ENCODE measurements around the gene PRRG2.
"Not testable (repeated sequence)": the region's sequence is repeated elsewhere in the genome, so short reads cannot be mapped to it uniquely, and the experiment has no call there.

Gene PRRG2

DNA sequence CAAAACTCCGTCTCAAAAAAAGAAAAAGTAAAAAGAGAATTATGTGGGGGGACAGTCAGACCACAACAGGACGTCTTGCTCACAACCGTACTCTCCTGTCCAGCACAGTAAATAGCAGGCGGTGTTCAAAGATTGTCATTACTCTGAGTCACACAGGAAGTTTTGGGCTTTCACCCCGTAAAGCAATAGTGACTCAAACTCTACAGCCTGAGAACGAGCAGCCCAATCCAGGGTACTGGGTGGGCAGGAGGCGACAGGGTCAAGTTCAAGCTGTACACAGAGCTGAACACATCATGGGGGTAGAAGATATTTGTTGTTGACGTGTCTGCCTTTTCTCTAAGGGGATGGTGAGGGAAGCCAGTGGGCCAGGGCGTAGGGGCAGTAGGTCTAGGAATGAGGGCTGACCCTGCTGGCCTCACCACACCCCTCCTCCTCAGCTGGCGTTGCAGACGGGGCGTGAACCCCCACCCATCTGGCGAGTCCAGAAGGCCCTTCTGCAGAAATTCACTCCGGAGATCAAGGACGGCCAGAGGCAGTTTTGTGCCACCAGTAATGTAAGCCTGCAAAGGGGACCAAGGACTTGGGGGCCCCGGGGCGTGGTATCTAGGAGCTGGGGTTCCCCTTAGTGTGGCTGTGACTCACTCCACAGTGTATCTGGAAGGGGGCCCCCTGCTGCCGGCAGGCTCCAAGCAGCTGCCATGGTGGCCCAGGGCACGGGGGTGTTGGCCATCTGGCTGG is 33.1 kb downstream of the PRRG2 start:
- DNase-seq = no peak

DNA sequence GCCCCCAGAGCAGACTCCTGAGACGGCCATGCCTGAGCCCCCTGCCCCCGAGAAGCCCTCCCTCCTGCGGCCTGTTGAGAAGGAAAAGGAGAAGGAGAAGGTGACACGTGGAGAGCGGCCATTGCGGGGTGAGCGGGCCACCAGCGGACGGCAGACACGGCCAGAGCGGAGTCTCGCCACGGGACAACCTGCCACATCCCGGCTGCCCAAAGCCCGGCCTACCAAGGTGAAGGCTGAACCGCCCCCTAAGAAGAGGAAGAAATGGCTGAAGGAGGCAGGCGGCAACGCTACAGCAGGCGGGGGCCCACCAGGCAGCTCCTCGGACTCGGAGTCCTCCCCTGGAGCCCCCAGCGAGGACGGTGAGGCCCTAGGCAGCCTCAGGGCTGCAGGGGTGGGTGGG is 34.7 kb downstream of the PRRG2 start:
- no peak for DNase-seq

GRCh38 chr19:49616532-49616931 is 35.4 kb downstream of the PRRG2 start:
- no peak for DNase-seq

DNA sequence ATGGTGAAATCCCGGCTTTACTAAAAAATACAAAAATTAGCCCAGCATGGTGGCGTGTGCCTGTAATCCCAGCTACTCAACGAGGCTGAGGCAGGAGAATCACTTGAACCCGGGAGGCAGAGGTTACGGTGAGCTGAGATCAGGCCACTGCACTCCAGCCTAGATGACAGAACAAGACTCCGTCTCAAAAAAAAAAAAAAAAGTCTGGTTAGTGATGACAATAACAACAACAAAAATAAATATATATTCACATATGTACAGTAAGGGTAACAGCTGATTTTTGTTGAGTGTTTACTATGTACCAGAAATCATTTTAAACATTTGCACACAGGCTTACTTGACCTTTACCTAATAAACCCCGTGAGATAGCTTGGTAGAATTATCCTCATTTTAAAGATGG is 35.8 kb downstream of the PRRG2 start:
- DNase-seq = no peak

GRCh38 chr19:49617860-49618259 is 36.7 kb downstream of the PRRG2 start:
- DNase-seq = not testable (repeated sequence)

- DNase-seq = no peak
These were observed 44.1 kb downstream of the PRRG2 start for GRCh38 chr19:49624967-49625910.

GRCh38 chr19:49626226-49626625 is 45.1 kb downstream of the PRRG2 start:
- DNase-seq = no peak

DNA sequence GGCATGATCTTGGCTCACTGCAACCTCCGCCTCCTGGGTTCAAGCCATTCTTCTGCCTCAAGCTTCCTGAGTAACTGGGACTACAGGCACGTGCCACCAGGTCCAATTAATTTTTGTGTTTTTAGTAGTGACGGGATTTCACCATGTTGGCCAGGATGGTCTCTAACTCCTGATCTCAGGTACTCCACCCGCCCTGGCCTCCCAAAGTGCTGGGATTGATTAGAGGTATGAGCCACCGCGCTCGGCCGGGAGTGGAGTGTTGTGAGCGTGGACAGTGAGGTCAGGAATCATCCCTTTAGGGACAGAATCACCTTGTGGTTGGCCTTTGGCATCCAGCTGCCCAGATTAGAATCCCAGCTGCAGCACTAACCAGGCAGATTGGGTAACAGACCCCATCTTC is 48.5 kb downstream of the PRRG2 start:
- DNase-seq = no peak

DNA sequence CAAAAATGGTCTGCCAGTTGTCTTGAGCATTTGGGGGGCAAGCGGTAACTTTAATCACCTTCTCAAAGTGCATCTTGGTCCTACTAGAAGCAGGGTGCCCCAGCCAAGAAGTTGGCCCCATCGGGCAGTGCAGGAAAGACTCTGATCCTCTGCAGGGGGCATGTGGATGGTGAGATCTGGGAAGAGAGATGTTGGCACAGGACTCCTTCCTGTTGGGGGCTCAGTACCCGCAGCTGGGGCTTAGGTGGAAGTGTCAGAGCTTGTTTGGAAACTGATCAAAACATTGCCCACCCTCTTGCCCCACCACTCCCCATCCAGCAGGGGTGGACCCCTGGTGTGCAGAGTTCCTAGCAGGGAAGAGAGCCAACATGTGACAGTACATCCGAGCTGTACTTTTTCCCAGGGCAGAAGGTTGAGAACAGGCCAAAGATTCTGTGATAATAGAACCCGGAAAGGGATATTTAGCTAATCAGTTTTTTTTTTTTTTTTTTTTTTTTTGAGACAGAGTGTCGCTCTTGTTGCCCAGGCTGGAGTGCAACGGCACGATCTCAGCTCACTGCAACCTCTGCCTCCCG is 50.0 kb downstream of the PRRG2 start:
- no peak for DNase-seq

DNA sequence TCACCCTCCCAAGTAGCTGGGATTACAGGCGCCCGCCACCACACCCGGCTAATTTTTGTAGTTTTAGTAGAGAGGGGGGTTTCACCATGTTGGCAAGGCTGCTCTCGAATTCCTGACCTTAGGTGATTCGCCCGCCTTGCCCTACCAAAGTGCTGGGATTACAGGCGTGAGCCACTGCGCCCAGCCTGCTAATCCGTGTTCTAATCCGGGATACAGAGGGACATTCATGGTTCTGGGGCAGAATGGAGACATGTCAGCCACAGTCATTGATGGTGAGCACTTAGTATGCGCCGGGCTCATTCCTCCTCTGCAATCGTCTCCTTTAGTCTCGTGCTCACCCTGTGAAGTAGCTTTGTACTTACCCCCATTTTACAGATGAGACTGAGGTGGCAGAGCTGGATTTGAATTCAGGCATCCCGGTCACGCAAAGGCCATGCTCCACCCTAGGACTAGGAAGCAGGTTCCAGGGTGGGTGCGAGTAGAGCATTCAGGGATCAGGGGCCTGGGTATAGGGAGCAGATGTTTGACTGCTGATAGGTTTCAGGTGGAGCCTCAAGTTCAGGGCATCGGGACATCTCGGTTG is 50.6 kb downstream of the PRRG2 start:
- no peak for DNase-seq

- DNase-seq = no peak
These were observed 51.5 kb downstream of the PRRG2 start for GRCh38 chr19:49632576-49632975.

- DNase-seq = not testable (repeated sequence)
These were observed 52.2 kb downstream of the PRRG2 start for GRCh38 chr19:49633273-49633672.

- DNase-seq = peak in 1 of 3 experiments; percentile 25
These were observed 54.6 kb downstream of the PRRG2 start for GRCh38 chr19:49635530-49636232.

- DNase-seq = peak in 1 of 3 experiments; percentile 15
These were observed 55.3 kb downstream of the PRRG2 start for GRCh38 chr19:49636233-49636932.

DNA sequence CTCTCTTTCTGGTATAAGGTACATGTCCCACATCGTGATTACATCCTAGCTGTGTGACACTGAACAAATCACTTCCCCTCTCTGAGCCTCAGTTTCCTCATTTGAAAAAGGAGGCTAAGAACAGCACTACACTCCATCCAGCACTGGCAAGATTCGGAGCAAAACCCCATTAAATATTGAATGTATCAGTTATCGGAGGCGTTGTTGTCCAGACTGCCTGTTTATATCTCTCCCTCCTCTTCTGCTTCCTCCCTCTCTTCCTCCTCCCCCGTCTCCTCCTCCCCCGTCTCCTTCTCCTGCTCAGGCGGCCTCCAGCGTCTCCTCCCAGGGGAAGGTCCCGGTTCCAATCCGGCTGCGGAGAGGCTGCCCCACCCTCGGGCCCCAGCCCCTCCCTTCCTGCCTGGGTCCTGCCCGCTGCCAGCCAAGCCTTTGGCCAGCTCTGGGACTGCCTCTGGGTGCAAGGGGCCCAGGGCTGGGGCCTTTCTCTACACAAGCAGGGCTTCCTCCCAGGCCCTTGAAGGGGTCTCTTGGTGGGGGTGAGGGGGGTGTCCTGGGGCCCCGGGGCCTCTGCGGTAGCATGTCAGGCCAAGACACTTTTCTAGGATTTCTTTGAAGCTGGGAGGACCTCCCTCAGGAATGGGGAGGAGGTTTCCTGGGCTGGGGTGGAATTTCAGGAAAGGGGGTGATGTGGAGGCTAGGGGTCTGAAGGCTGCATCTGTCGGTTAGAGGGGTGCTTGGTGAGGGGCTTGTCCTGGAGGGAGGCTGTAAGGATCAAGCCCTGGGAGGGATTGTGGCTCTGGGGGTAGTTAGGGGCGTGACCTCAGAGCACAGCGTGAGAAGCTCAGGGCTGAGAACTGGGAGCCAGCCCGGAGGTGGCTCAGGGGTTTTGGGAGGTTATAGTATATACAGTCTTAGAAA is 57.0 kb downstream of the PRRG2 start:
- no peak for DNase-seq

DNA sequence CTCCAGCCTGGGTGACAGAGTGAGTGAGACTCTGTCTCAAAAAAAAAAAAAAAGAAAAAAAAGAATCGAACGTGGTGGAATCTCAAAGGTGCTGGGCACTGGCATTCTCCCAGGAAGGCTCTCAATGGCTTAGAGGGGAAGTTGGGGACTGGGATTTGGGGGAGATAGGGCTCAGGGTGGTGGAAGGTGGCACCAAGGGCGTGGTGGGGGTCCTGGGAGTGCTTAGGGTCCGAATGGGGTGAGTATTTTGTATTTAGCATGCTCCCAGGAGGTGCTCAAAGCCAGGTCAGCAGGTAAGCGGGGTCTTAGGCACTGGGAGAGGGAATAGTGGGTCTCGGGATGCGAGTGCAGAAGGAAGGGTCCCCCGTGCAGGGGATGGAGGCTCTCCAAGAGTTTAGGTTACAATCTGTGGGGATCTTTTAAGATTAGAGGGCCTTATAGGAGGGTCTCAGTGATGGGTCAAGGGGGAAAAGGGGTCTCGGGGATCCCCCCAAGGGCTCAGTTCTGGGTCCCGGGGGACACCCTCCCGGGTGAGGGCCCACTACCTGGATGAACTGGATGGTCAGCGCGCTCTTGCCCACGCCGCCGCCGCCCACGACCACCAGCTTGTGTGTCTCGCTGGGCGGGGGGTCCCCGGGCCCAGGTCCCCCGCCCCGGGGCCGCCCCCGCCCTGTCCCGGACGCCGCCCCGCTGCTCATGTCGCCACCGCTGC is 58.4 kb downstream of the PRRG2 start:
- DNase-seq = no peak

GRCh38 chr19:49640113-49640898 is 59.2 kb downstream of the PRRG2 start, which contains the start of gene RRAS:
RRAS (minus strand) TSS chr19:49640143; CDS start chr19:49640098, 45 bp downstream.
- peak; percentile 98 to 100 (median 99) for DNase-seq

All from NCI-H1417 (cell line).